Measurements from ENCODE around the gene PTPRB. TPM values are rescaled to one million over a fixed set of nuclear protein-coding genes. Genes with fewer than 3 reads are reported as not detected.

Gene PTPRB
- total RNA-seq, 1 experiment from 2014 or later = 0.17 TPM

- H3K9me3 ChIP-seq (ENCODE audit: control insufficient read depth in 1 of 2, insufficient read depth in 1 of 2, low read depth in 1 of 2, low read length in 2 of 2) = no peaks in the 10 kb centered on the region
- no peaks in the 10 kb centered on the region for H3K79me2 ChIP-seq (ENCODE audit: insufficient read depth, low read length)
- H3K36me3 ChIP-seq (ENCODE audit: control insufficient read depth in 1 of 2, insufficient read depth in 2 of 2, low read length in 2 of 2) = no peaks in the 10 kb centered on the region
- RAD21 ChIA-PET (ENCODE audit: low non-redundant PET in 1 of 2, low total read pairs in 2 of 2, uncharacterized antibody in 2 of 2, unreplicated experiment in 2 of 2) = no interaction called here
- TF ChIP-seq POLR2AphosphoS5 (IDR thresholded peaks at IDR 0.05; ENCODE audit: low read depth, low read length) (no peak), CEBPB (IDR thresholded peaks at IDR 0.05; ENCODE audit: low read depth) (no peak), FOSL1 (IDR thresholded peaks at IDR 0.05; ENCODE audit: low read depth) (no peak), ZNF274 (IDR thresholded peaks at IDR 0.05; ENCODE audit: low read depth, low read length) (no peak), TCF7L2 (IDR thresholded peaks at IDR 0.05; ENCODE audit: borderline replicate concordance, extremely low read depth, insufficient read depth, insufficient read length) (no peak), EZH2 (IDR thresholded peaks at IDR 0.05) (no peak), SIN3A (IDR thresholded peaks at IDR 0.05; ENCODE audit: low read depth) (no peak), RAD21 (IDR thresholded peaks at IDR 0.05; ENCODE audit: low read depth) (no peak), EGR1 (IDR thresholded peaks at IDR 0.05; ENCODE audit: low read depth) (no peak), ELF1 (IDR thresholded peaks at IDR 0.05; ENCODE audit: borderline replicate concordance, low read depth) (no peak), ZFX (IDR thresholded peaks at IDR 0.05) (no peak)
- TF ChIP-seq, protein P1, sequence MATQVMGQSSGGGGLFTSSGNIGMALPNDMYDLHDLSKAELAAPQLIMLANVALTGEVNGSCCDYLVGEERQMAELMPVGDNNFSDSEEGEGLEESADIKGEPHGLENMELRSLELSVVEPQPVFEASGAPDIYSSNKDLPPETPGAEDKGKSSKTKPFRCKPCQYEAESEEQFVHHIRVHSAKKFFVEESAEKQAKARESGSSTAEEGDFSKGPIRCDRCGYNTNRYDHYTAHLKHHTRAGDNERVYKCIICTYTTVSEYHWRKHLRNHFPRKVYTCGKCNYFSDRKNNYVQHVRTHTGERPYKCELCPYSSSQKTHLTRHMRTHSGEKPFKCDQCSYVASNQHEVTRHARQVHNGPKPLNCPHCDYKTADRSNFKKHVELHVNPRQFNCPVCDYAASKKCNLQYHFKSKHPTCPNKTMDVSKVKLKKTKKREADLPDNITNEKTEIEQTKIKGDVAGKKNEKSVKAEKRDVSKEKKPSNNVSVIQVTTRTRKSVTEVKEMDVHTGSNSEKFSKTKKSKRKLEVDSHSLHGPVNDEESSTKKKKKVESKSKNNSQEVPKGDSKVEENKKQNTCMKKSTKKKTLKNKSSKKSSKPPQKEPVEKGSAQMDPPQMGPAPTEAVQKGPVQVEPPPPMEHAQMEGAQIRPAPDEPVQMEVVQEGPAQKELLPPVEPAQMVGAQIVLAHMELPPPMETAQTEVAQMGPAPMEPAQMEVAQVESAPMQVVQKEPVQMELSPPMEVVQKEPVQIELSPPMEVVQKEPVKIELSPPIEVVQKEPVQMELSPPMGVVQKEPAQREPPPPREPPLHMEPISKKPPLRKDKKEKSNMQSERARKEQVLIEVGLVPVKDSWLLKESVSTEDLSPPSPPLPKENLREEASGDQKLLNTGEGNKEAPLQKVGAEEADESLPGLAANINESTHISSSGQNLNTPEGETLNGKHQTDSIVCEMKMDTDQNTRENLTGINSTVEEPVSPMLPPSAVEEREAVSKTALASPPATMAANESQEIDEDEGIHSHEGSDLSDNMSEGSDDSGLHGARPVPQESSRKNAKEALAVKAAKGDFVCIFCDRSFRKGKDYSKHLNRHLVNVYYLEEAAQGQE (IDR thresholded peaks at IDR 0.05; ENCODE audit: low read depth) = no peak
- TF ChIP-seq, protein P2, sequence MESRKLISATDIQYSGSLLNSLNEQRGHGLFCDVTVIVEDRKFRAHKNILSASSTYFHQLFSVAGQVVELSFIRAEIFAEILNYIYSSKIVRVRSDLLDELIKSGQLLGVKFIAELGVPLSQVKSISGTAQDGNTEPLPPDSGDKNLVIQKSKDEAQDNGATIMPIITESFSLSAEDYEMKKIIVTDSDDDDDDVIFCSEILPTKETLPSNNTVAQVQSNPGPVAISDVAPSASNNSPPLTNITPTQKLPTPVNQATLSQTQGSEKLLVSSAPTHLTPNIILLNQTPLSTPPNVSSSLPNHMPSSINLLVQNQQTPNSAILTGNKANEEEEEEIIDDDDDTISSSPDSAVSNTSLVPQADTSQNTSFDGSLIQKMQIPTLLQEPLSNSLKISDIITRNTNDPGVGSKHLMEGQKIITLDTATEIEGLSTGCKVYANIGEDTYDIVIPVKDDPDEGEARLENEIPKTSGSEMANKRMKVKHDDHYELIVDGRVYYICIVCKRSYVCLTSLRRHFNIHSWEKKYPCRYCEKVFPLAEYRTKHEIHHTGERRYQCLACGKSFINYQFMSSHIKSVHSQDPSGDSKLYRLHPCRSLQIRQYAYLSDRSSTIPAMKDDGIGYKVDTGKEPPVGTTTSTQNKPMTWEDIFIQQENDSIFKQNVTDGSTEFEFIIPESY (IDR thresholded peaks at IDR 0.05; ENCODE audit: extremely low read depth, insufficient replicate concordance, low read length) = no peak
- POLR2A ChIA-PET = no interaction called here
- H2AFZ ChIP-seq (ENCODE audit: low read depth, low read length, poor library complexity, severe bottlenecking) = no peak overlapping the region
- no peak overlapping the region for H3K27ac ChIP-seq (ENCODE audit: low read depth, low read length)
- no peaks in the 10 kb centered on the region for H3K4me1 ChIP-seq (ENCODE audit: control insufficient read depth in 1 of 2, insufficient read depth in 2 of 2, low read length in 2 of 2)
- BruUV-seq (replicated peaks) = no TSS peak
- ATAC-seq = no peak
- H3K9me2 ChIP-seq (ENCODE audit: insufficient read depth) = no peaks in the 10 kb centered on the region
- H3K27me3 ChIP-seq (ENCODE audit: insufficient read depth, low read length) = no peaks in the 10 kb centered on the region
- H4K20me1 ChIP-seq (ENCODE audit: insufficient read depth) = no peaks in the 10 kb centered on the region
- DNase-seq (ENCODE audit: low read depth, low spot score) = no peak
- CTCF ChIA-PET = no interaction called here
- H3K9ac ChIP-seq (ENCODE audit: low read length) = no peak overlapping the region
- H3K4me2 ChIP-seq (ENCODE audit: low read length) = no peak overlapping the region
- intact Hi-C loops (cut with micrococcal nuclease) = no loop called here
- no peak overlapping the region for H3K4me3 ChIP-seq (replicated peaks in 1 of 2; ENCODE audit: low read depth in 1 of 2, low read length in 2 of 2)
Measured at GRCh38 chr12:70670948-70671347, 33.7 kb upstream of the PTPRB start.
